Lower lobe of right lung (tissue), 2 donors: ENCODE data around the gene CCDC12. TPM values are rescaled to one million over a fixed set of nuclear protein-coding genes. Genes with fewer than 3 reads are reported as not detected.

Experiments used
- ATAC-seq, 2 donors: fragments of 200-7000 bp; cut with Tn5 transposase; one replicate each; pipeline ENCODE4 v1.9.1; 2020 to 2022; ENCODE audit warnings: mild to moderate bottlenecking in 2 of 2, moderate library complexity in 2 of 2
- DNase-seq: peaks from one replicate; pipeline ENCODE4 v3.0.0-alpha.2; 2020
- H3K27ac ChIP-seq: fragments of 200-600 bp; one replicate; pipeline ENCODE4 v1.8.0; 2022
- H3K27me3 ChIP-seq: fragments of 200-600 bp; one replicate; pipeline ENCODE4 v1.8.0; 2022; ENCODE audit warnings: low read depth
- H3K36me3 ChIP-seq: fragments of 200-600 bp; one replicate; pipeline ENCODE4 v1.8.0; 2022; ENCODE audit warnings: mild to moderate bottlenecking
- H3K4me1 ChIP-seq: fragments of 200-600 bp; one replicate; pipeline ENCODE4 v1.8.0; 2022
- H3K4me3 ChIP-seq: fragments of 200-600 bp; one replicate; pipeline ENCODE4 v1.8.0; 2022; ENCODE audit warnings: mild to moderate bottlenecking
- H3K9me3 ChIP-seq: fragments of 200-600 bp; one replicate; pipeline ENCODE4 v1.8.0; 2022
- CTCF ChIP-seq: fragments of 200-600 bp; IDR thresholded peaks from one replicate; pipeline ENCODE4 v1.8.0; 2022; ENCODE audit warnings: antibody characterized with exemption, mild to moderate bottlenecking
- intact Hi-C: fragments of 100-400 bp; cut with DNase I; formaldehyde crosslinking; loops from one replicate; pipeline ENCODE4 v1.11.0; 2022
- total RNA-seq: library from RNA; stranded (reverse); fragmentation: NEBNext Ultra II Directional; extraction: Animal tissue kit (Norgen Biotek cat#: 25700); gene quantifications from one replicate; pipeline ENCODE4 v1.2.1, GENCODE V29; 2021
- donor health status: DM: no; HTN: yes; CAD: no; lungs with severe emphysema.

Gene CCDC12
- total RNA-seq, 1 donor from 2014 or later = 42.9 TPM

DNA sequence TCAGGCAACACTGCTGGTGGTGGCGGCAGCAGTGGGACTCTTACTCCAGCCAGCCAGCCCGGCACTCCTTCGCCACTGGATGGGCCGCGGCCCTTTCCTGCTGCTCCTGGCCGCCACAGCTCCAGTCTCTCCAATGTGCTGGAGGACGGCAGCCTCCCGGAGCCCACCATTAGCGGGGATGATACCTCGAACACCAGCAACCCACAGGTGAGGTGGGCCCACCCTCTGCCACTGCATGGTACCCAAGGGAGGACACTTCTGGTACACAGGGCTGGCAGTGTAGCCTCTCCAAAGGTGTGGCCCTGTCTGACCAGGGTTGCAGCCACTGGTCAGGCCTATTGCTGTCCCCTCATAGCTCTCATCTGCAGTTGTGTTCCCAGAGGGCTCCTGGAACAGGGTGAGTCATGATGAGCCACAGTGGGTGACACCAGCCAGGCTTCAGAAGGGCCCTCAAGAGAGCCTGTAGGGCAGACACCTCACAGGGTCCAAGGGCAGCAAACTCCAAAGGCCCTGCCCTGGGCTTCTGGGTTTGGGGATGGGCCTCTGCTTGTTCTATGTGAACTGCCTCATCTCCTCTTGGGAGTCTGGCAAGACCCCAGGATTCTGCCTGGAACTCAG is 23.8 kb upstream of the CCDC12 start:
- Histone ChIP-seq H3K36me3 (peaks cover 99% of the 10 kb centered on the region), H3K9me3 (no peaks in the 10 kb centered on the region), H3K27ac (no peak overlapping the region), H3K4me3 (no peak overlapping the region), H3K4me1 (peaks cover 9% of the 10 kb centered on the region), H3K27me3 (no peaks in the 10 kb centered on the region)
- DNase-seq (peak; percentile 35), ATAC-seq (no peak)
- no peak for TF ChIP-seq CTCF
- intact Hi-C loops = no loop called here

- H3K27me3 ChIP-seq = no peaks in the 10 kb centered on the region
- H3K36me3 ChIP-seq = peaks cover 99% of the 10 kb centered on the region
- intact Hi-C loops = no loop called here
- no peak for TF ChIP-seq CTCF
- ATAC-seq (no peak), DNase-seq (peak; percentile 25)
- H3K27ac ChIP-seq = no peak overlapping the region
- H3K4me3 ChIP-seq = no peak overlapping the region
- peaks cover 9% of the 10 kb centered on the region for H3K4me1 ChIP-seq
- no peaks in the 10 kb centered on the region for H3K9me3 ChIP-seq
Observed at GRCh38 chr3:46999516-47000197, 23.1 kb upstream of the CCDC12 start.

DNA sequence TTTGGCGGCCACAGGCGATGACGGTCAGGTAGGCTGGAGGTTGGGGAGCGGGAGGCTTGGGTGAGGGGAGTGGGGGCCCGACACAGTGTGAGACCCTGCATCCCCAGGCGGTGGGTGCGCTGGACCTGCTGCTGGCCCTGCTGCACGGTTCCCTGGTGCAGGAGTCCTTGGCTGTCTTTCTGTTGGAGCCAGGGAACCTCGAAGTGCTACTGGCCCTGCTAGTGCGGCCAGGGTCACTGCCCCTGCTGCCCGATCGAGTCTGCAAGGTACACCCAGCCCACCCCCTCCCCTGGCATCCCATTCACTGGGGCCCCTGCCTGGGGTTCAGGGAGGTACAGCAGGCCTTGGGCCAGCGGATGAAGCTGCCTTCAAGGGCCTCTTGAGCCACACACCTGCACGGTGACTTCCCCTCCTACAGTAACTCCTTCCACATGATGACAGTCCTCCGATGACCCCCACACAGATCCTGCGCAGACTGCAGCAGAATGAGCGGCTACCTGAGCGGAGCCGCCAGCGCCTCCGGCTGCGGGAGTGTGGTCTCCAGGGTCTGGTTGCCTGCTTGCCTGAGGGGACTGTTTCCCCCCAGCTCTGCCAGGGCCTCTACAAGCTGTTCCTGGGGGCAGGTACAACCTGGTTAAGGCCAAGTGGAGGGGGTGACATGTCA is 22.4 kb upstream of the CCDC12 start:
- no peak for DNase-seq
- Histone ChIP-seq H3K27ac (no peak overlapping the region), H3K36me3 (peaks cover 99% of the 10 kb centered on the region), H3K27me3 (no peaks in the 10 kb centered on the region), H3K9me3 (no peaks in the 10 kb centered on the region), H3K4me3 (no peak overlapping the region), H3K4me1 (peaks cover 9% of the 10 kb centered on the region)
- no peak for TF ChIP-seq CTCF
- intact Hi-C loops = no loop called here
- ATAC-seq = no peak

DNA sequence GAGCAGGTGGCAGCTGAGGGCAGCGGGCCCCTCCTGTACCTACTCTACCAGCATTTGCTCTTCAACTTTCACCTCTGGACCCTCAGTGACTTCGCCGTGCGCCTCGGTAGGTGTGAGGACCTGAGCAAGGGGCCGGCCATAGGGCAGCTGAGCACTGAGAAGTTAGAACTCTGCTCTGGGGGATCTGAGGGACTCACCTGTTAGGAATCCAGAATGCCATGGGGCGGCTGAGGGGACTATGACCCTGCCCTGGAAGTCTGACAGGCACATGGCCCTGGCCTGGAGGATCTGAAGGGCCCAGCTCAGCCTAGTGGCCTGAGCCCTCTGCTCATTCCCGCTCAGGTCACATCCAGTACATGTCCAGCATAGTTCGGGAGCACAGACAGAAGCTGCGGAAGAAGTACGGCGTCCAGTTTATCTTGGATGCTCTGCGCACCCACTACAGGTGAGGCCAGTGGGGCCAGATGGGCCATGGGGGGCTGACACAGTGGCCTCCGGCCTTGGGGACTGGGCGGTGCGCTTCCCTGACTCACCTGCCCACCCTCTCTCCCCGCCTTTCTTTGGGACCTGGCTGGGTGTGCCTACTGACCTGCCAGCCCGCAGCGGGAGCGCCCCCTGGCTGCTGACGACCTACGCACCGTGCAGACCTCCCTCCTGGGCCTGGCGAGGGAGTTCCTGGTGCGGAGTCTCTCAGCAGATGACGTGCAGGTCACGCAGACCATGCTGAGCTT is 21.7 kb upstream of the CCDC12 start:
- Histone ChIP-seq H3K36me3 (peaks cover 99% of the 10 kb centered on the region), H3K27me3 (no peaks in the 10 kb centered on the region)
- DNase-seq = peak; percentile 88

More for the DNA sequence above, 21.7 kb upstream of the CCDC12 start:
- Histone ChIP-seq H3K9me3 (no peaks in the 10 kb centered on the region), H3K4me3 (no peak overlapping the region), H3K27ac (no peak overlapping the region), H3K4me1 (peaks cover 9% of the 10 kb centered on the region)
- ATAC-seq = peak; percentile 82 to 89
- TF ChIP-seq CTCF = peak; percentile 86
- intact Hi-C loops = no loop called here
